Neuronal stem cell (in vitro differentiated cells): ENCODE results near the gene CTU2.

Source experiments
- DNase-seq: peaks from one replicate; pipeline ENCODE4 v3.0.0-alpha.2; 2013; ENCODE audit warnings: low spot score
- H2AFZ ChIP-seq: one replicate; pipeline ENCODE4 v1.6.1; 2013; ENCODE audit warnings: mild to moderate bottlenecking, low read length, inconsistent platforms
- H2AK5ac ChIP-seq: 2 replicates; pipeline ENCODE4 v1.6.1; 2013; ENCODE audit warnings: low read depth, mild to moderate bottlenecking, inconsistent platforms, low read length, moderate library complexity, mixed read lengths
- H2BK120ac ChIP-seq: 2 replicates; pipeline ENCODE4 v1.6.1; 2013; ENCODE audit warnings: low read depth, mild to moderate bottlenecking, inconsistent platforms, low read length, moderate library complexity, mixed read lengths
- H2BK12ac ChIP-seq: one replicate; pipeline ENCODE4 v1.6.1; 2013; ENCODE audit warnings: low read length, inconsistent platforms
- H2BK15ac ChIP-seq: 2 replicates; pipeline ENCODE4 v1.6.1; 2013; ENCODE audit warnings: mild to moderate bottlenecking, low read length, inconsistent platforms, mixed read lengths
- H2BK5ac ChIP-seq: one replicate; pipeline ENCODE4 v1.6.1; 2013; ENCODE audit warnings: inconsistent platforms, mild to moderate bottlenecking, low read length, moderate library complexity
- H3K14ac ChIP-seq: one replicate; pipeline ENCODE4 v1.6.1; 2013; ENCODE audit warnings: low read length, inconsistent platforms
- H3K18ac ChIP-seq: 2 replicates; pipeline ENCODE4 v1.6.1; 2013; ENCODE audit warnings: low read length, inconsistent platforms
- H3K23ac ChIP-seq: 2 replicates; pipeline ENCODE4 v1.6.1; 2013; ENCODE audit warnings: low read depth, mild to moderate bottlenecking, mixed read lengths, low read length, inconsistent platforms; ENCODE audit not compliant: poor library complexity
- H3K27ac ChIP-seq: replicated peaks from 3 replicates; pipeline ENCODE4 v1.5.1; 2013; ENCODE audit warnings: low read length, inconsistent platforms
- H3K27me3 ChIP-seq, 3 experiments: 2 replicates each; pipeline ENCODE4 v1.6.1; 2013; ENCODE audit warnings: low read length in 3 of 3, mild to moderate bottlenecking in 2 of 3, inconsistent platforms in 1 of 3, low read depth in 1 of 3, mixed read lengths in 1 of 3, moderate library complexity in 1 of 3; ENCODE audit not compliant: control insufficient read depth in 3 of 3, insufficient read depth in 3 of 3
- H3K36me3 ChIP-seq, 2 donors: replicated peaks in 1 of 2; 2 replicates each; pipeline ENCODE4 v1.6.1; 2013; ENCODE audit warnings: low read length in 2 of 2; ENCODE audit not compliant: control insufficient read depth in 2 of 2, insufficient read depth in 2 of 2
- H3K4ac ChIP-seq: 2 replicates; pipeline ENCODE4 v1.6.1; 2013; ENCODE audit warnings: inconsistent platforms, mild to moderate bottlenecking, low read length, moderate library complexity
- H3K4me1 ChIP-seq, 2 donors: 1 replicate in 1 of 2; 2 replicates in 1 of 2; pipeline ENCODE4 v1.6.1; 2013; ENCODE audit warnings: low read length in 2 of 2, low read depth in 1 of 2; ENCODE audit not compliant: control insufficient read depth in 2 of 2, insufficient read depth in 1 of 2
- H3K4me2 ChIP-seq: one replicate; pipeline ENCODE4 v1.6.1; 2013; ENCODE audit warnings: mild to moderate bottlenecking, low read length, inconsistent platforms; ENCODE audit not compliant: insufficient read depth, poor library complexity, severe bottlenecking
- H3K4me3 ChIP-seq, 2 donors: 2 replicates each; pipeline ENCODE4 v1.5.1; 2013; ENCODE audit warnings: low read length in 2 of 2, mild to moderate bottlenecking in 2 of 2, inconsistent platforms in 1 of 2, moderate library complexity in 1 of 2
- H3K79me1 ChIP-seq: one replicate; pipeline ENCODE4 v1.6.1; 2013; ENCODE audit warnings: low read depth, mild to moderate bottlenecking, inconsistent platforms, low read length, moderate library complexity
- H3K9ac ChIP-seq: one replicate; pipeline ENCODE4 v1.6.1; 2013; ENCODE audit warnings: mild to moderate bottlenecking, low read depth, low read length, inconsistent platforms; ENCODE audit not compliant: poor library complexity
- H3K9me3 ChIP-seq, 2 donors: replicated peaks in 1 of 2; 2 replicates each; pipeline versions ENCODE3 to v1.6.1; 2013; ENCODE audit warnings: low read length in 2 of 2, mild to moderate bottlenecking in 2 of 2, inconsistent platforms in 1 of 2, low read depth in 1 of 2, mixed read lengths in 1 of 2, moderate library complexity in 1 of 2; ENCODE audit not compliant: control insufficient read depth in 2 of 2, insufficient read depth in 1 of 2
- H4K8ac ChIP-seq: one replicate; pipeline ENCODE4 v1.6.1; 2013; ENCODE audit warnings: low read depth, mild to moderate bottlenecking, inconsistent platforms, low read length, moderate library complexity
- H4K91ac ChIP-seq: one replicate; pipeline ENCODE4 v1.6.1; 2013; ENCODE audit warnings: low read length, low read depth, mild to moderate bottlenecking, inconsistent platforms; ENCODE audit not compliant: poor library complexity
- WGBS, 2 donors: extraction: QIAGEN DNeasy Blood & Tissue Kit; methylation state at CpG; one replicate each; pipeline ENCODE4 v1.1.7; 2013; ENCODE audit warnings: missing lambda C conversion rate in 2 of 2, mixed read lengths in 1 of 2; ENCODE audit not compliant: insufficient read length in 2 of 2, insufficient replicate concordance in 1 of 2; ENCODE audit errors: extremely low coverage in 2 of 2; 5-methylcytosine and 5-hydroxymethylcytosine counted together

The CTU2 gene

GRCh38 chr16:88705801-88706228 lies 488 bp upstream of the CTU2 start:
- peak overlapping the region; percentile 84 to 91 for H3K4me3 ChIP-seq
- no peak overlapping the region for H2BK120ac ChIP-seq
- H2BK5ac ChIP-seq = no peak overlapping the region
- H2AK5ac ChIP-seq = no peak overlapping the region
- DNase-seq = no peak
- no peak overlapping the region for H2BK15ac ChIP-seq
- H3K23ac ChIP-seq = peak overlapping the region; percentile 2
- no peak overlapping the region for H3K4ac ChIP-seq
- H3K14ac ChIP-seq = no peak overlapping the region
- H3K18ac ChIP-seq = peak overlapping the region; percentile 85
- H3K9ac ChIP-seq = peak overlapping the region; percentile 86
- H3K4me2 ChIP-seq = peak overlapping the region; percentile 96
- H2AFZ ChIP-seq = peak overlapping the region; percentile 99
- no peak overlapping the region for H4K91ac ChIP-seq
- peaks cover 25% of the 10 kb centered on the region for H3K79me1 ChIP-seq
- no peak overlapping the region for H3K27ac ChIP-seq
- no peak overlapping the region for H4K8ac ChIP-seq
- H3K36me3 ChIP-seq = peaks cover 2 to 7% of the 10 kb centered on the region in 2 donors
- no peak overlapping the region for H2BK12ac ChIP-seq
- no peaks in the 10 kb centered on the region for H3K9me3 ChIP-seq
- WGBS, 2 donors = no CpG with 5 or more reads among the region's 57 CpGs
- H3K4me1 ChIP-seq = peaks cover 12 to 17% of the 10 kb centered on the region in 2 donors
- H3K27me3 ChIP-seq = no peaks in the 10 kb centered on the region

GRCh38 chr16:88706965-88707826 lies 893 bp downstream of the CTU2 start:
- no peak overlapping the region for H4K8ac ChIP-seq
- H2BK12ac ChIP-seq = no peak overlapping the region
- DNase-seq = no peak
- peaks cover 18% of the 10 kb centered on the region for H3K79me1 ChIP-seq
- WGBS, 2 donors = no CpG with 5 or more reads among the region's 17 CpGs
- no peak overlapping the region for H3K18ac ChIP-seq
- no peak overlapping the region for H4K91ac ChIP-seq
- H3K14ac ChIP-seq = no peak overlapping the region
- peak overlapping the region; percentile 99 for H2AFZ ChIP-seq
- H3K36me3 ChIP-seq = peaks cover 2 to 3% of the 10 kb centered on the region in 2 donors
- H3K4me2 ChIP-seq = peak overlapping the region; percentile 96
- H3K27me3 ChIP-seq = no peaks in the 10 kb centered on the region
- H2BK5ac ChIP-seq = no peak overlapping the region
- no peak overlapping the region for H2BK120ac ChIP-seq
- peaks cover 12 to 14% of the 10 kb centered on the region in 2 donors for H3K4me1 ChIP-seq
- no peak overlapping the region for H3K9ac ChIP-seq
- H3K4me3 ChIP-seq = peak overlapping the region; percentile 84 to 91
- no peak overlapping the region for H3K23ac ChIP-seq
- H3K9me3 ChIP-seq = no peaks in the 10 kb centered on the region
- H2AK5ac ChIP-seq = no peak overlapping the region
- no peak overlapping the region for H3K27ac ChIP-seq
- no peak overlapping the region for H3K4ac ChIP-seq
- no peak overlapping the region for H2BK15ac ChIP-seq

DNA sequence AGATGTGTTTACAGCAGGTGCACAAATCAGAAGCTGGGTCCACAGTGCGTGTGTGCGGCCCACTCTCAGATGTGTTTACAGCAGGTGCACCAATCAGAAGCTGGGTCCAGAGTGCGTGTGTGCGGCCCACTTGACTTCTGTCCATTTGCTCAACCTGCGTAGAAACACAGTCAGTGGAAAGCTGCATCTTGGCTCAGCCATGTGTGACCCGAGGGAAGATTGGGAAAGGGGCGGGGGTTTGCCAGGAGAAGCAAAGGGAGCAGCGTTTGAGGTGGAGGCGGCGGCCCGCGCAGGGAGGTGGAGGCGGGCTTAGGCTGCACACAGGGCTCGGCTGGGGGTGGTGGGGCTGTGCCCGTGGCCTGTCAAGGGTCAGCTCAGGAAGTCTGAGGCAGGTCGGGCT lies 4.3 kb downstream of the CTU2 start:
- H3K23ac ChIP-seq = peak overlapping the region; percentile 43
- H2BK120ac ChIP-seq = no peak overlapping the region
- no peaks in the 10 kb centered on the region for H3K27me3 ChIP-seq
- peak overlapping the region; percentile 10 for H2BK12ac ChIP-seq
- no peak overlapping the region for H3K14ac ChIP-seq
- peak overlapping the region; percentile 61 for H2AK5ac ChIP-seq
- H3K4me1 ChIP-seq = peaks cover 5 to 8% of the 10 kb centered on the region in 2 donors
- H2AFZ ChIP-seq = no peak overlapping the region
- H3K9ac ChIP-seq = peak overlapping the region; percentile 21
- no peak overlapping the region for H2BK5ac ChIP-seq
- no peak overlapping the region for H2BK15ac ChIP-seq
- no peak overlapping the region for H4K91ac ChIP-seq
- H3K4me3 ChIP-seq = no peak overlapping the region
- no peak overlapping the region for H3K4me2 ChIP-seq
- H3K4ac ChIP-seq = no peak overlapping the region
- no peak overlapping the region for H3K18ac ChIP-seq
- H3K9me3 ChIP-seq = no peaks in the 10 kb centered on the region
- H3K27ac ChIP-seq = no peak overlapping the region
- no CpG with 5 or more reads among the region's 16 CpGs for WGBS, 2 donors
- peaks cover 4 to 17% of the 10 kb centered on the region in 2 donors for H3K36me3 ChIP-seq
- DNase-seq = no peak
- no peak overlapping the region for H4K8ac ChIP-seq
- peaks cover 10% of the 10 kb centered on the region for H3K79me1 ChIP-seq

GRCh38 chr16:88711750-88712340 lies 5.5 kb downstream of the CTU2 start:
- no peak overlapping the region for H2BK12ac ChIP-seq
- no peaks in the 10 kb centered on the region for H3K9me3 ChIP-seq
- no peak overlapping the region for H4K91ac ChIP-seq
- no peak overlapping the region for H2BK120ac ChIP-seq
- no peak overlapping the region for H2BK15ac ChIP-seq
- peaks cover 5 to 7% of the 10 kb centered on the region in 2 donors for H3K4me1 ChIP-seq
- H3K4me3 ChIP-seq = no peak overlapping the region
- no peak overlapping the region for H3K14ac ChIP-seq
- H3K79me1 ChIP-seq = peaks cover 5% of the 10 kb centered on the region
- no peak overlapping the region for H3K4me2 ChIP-seq
- WGBS, 2 donors = no CpG with 5 or more reads among the region's 18 CpGs
- no peak overlapping the region for H4K8ac ChIP-seq
- no peak overlapping the region for H3K9ac ChIP-seq
- H3K36me3 ChIP-seq = peaks cover 12 to 29% of the 10 kb centered on the region in 2 donors
- no peak overlapping the region for H2BK5ac ChIP-seq
- no peak overlapping the region for H3K23ac ChIP-seq
- no peak overlapping the region for H3K27ac ChIP-seq
- no peak overlapping the region for H2AK5ac ChIP-seq
- no peak for DNase-seq
- H3K18ac ChIP-seq = no peak overlapping the region
- H3K27me3 ChIP-seq = no peaks in the 10 kb centered on the region
- no peak overlapping the region for H3K4ac ChIP-seq
- H2AFZ ChIP-seq = no peak overlapping the region
